Natural killer cell treated with Interleukin-12 subunit alpha and Interleukin-12 subunit beta and Interleukin-15 and Interleukin-18, amount 100 ng/mL, for 72 hours (primary cell): ENCODE data around the gene TSPAN3. TPM values are rescaled to one million over a fixed set of nuclear protein-coding genes. Genes with fewer than 3 reads are reported as not detected.

Experiments
- ATAC-seq, 2 donors: fragments of 150-1000 bp; cut with Tn5 transposase in 1 of 2; sonication (Bioruptor Pico), chemical (Tn5 transposase) in 1 of 2; 2 replicates each; pipeline ENCODE4 v1.10.0; 2021
- DNase-seq: peaks from one replicate; pipeline ENCODE4 v3.0.0; 2022; ENCODE audit warnings: low spot score
- H3K27ac Mint-ChIP-seq, 2 donors: 1 replicate in 1 of 2; 2 replicates in 1 of 2; pipeline ENCODE4 v1.8.0; 2022; ENCODE audit warnings: mixed read lengths in 2 of 2, mild to moderate bottlenecking in 1 of 2, moderate library complexity in 1 of 2
- H3K27me3 Mint-ChIP-seq, 2 donors: 1 replicate in 1 of 2; 2 replicates in 1 of 2; pipeline ENCODE4 v1.8.0; 2022; ENCODE audit warnings: mixed read lengths in 2 of 2
- H3K36me3 Mint-ChIP-seq: one replicate; pipeline ENCODE4 v1.8.0; 2022; ENCODE audit warnings: mixed read lengths
- H3K4me1 Mint-ChIP-seq, 2 donors: 1 replicate in 1 of 2; 2 replicates in 1 of 2; pipeline ENCODE4 v1.8.0; 2022; ENCODE audit warnings: low read depth in 2 of 2, mixed read lengths in 2 of 2, mild to moderate bottlenecking in 1 of 2
- H3K4me3 Mint-ChIP-seq: one replicate; pipeline ENCODE4 v1.8.0; 2022; ENCODE audit warnings: mixed read lengths
- H3K9me3 Mint-ChIP-seq: 2 replicates; pipeline ENCODE4 v1.8.0; 2022; ENCODE audit warnings: mixed read lengths
- total RNA-seq, 2 donors: library from RNA; stranded (reverse); gene quantifications; one replicate each; pipeline ENCODE4 v1.2.3, GENCODE V29; 2022

Gene TSPAN3
- total RNA-seq, 2 donors from 2014 or later = 49.3 to 54.9 TPM

GRCh38 chr15:77071305-77072223 lies 655 bp upstream of the TSPAN3 start:
- Mint-ChIP-seq H3K27ac (peak overlapping the region; percentile 8 to 83), H3K36me3 (no peaks in the 10 kb centered on the region), H3K4me3 (peak overlapping the region; percentile 74), H3K27me3 (peaks cover 0 to 3% of the 10 kb centered on the region in 2 donors), H3K4me1 (peaks cover 33 to 42% of the 10 kb centered on the region in 2 donors), H3K9me3 (no peaks in the 10 kb centered on the region)
- DNase-seq = no peak
- no peak for ATAC-seq

DNA sequence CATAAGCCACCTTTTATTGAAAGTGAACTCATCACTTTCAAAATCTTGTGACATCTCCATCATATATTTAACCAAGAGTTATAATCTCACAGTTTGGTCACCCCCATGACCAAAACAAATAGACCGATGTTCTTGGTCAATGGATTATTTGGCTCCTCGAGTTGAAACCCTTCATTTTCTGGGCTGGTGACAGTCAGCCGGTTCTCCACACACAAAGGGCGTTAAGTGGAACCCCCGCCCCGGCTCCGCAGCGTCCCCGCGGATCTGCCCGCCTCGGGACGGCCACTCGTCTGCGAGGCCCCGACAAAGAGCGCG lies 772 bp downstream of the TSPAN3 start:
- Mint-ChIP-seq H3K4me3 (peak overlapping the region; percentile 88), H3K27ac (peak overlapping the region; percentile 62 to 86), H3K27me3 (peaks cover 0 to 3% of the 10 kb centered on the region in 2 donors), H3K4me1 (peaks cover 36 to 44% of the 10 kb centered on the region in 2 donors), H3K36me3 (no peaks in the 10 kb centered on the region), H3K9me3 (no peaks in the 10 kb centered on the region)
- ATAC-seq (no peak), DNase-seq (no peak)

DNA sequence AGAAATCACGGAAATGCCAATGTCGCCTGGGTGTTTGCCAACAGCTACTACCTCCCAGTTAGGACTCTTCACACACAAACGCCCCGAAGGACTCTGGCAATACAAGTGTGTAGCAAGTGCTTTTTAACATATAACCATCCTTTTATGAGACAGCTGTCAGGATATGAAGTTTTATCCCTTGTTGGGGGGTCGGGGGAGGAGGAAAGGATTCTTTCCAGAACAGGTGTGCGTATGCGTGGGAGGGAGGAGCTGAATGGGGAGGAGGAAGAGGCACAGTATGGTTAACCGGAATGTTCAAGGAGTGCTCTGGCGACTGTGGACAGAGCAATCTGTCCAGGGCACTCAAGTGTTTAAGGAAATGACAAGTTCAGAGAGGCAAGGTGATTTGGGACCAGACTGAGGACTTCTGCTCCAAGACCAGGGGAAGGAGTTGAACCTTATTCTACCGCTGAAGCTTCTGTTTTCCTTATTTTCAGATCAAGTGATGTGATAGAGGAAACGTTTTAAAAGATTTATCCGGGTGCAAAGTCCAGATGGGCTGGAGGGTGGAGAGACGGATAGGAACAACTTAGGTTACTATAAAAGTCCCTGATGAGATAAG lies 1.3 kb downstream of the TSPAN3 start:
- DNase-seq (no peak), ATAC-seq (no peak)
- Mint-ChIP-seq H3K36me3 (no peaks in the 10 kb centered on the region), H3K27ac (peak overlapping the region; percentile 62 to 86), H3K27me3 (peaks cover 0 to 3% of the 10 kb centered on the region in 2 donors), H3K9me3 (no peaks in the 10 kb centered on the region), H3K4me3 (peak overlapping the region; percentile 88), H3K4me1 (peaks cover 39 to 50% of the 10 kb centered on the region in 2 donors)

DNA sequence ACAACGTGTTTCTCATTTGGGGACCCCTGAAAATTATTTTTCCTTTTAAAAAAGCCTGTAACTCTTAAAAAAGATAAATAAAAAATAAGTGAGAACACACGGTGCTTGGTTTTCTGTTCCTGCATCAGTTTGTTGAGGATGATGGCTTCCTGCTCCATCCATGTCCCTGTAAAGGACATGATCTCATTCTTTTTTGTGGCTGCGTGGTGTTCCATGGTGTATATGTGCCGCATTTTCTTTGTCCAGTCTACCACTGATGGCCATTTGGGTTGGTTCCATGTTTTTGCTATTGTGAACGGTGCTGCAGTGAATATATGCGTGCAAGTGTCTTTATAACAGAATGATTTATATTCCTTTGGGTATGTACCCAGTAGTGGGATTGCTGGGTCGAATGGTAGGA lies 2.3 kb downstream of the TSPAN3 start:
- Mint-ChIP-seq H3K9me3 (no peaks in the 10 kb centered on the region), H3K27me3 (no peaks in the 10 kb centered on the region), H3K4me3 (peak overlapping the region; percentile 18), H3K27ac (no peak overlapping the region), H3K36me3 (no peaks in the 10 kb centered on the region), H3K4me1 (peaks cover 42 to 53% of the 10 kb centered on the region in 2 donors)
- DNase-seq (no peak), ATAC-seq (no peak)

DNA sequence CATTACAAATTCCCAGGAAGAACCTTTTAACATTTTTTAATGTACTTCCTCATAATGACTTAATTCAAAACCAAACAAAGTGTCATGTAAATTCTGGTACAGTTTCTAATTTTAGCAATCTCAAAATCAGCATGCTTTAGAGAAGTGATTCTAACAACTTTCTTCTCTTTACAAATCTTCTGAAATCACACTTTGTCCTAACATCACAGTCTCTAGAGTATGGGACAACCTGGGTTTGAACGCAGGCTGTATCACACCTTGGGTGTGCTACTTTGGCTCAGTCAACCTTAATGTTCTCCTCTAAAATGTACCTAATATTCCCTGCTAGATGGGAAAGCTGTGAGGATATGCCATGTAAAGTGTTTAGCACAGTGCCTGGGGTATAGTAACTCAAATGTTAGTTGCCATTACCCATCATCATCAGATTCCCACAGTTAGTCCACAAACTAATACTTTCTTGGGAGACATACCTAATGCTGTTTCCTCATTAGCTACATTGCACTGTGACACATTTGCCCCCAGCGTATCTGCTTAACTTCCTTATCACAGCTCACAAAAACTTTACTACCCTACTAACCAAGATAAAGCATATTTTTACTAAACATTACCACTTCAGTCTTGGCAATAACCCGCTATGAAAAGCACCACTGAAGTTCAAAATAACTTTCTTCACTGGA lies 3.1 kb downstream of the TSPAN3 start:
- H3K36me3 Mint-ChIP-seq = no peaks in the 10 kb centered on the region
- peak overlapping the region; percentile 9 for H3K4me3 Mint-ChIP-seq
- no peak for ATAC-seq
- no peak for DNase-seq
- H3K9me3 Mint-ChIP-seq = no peaks in the 10 kb centered on the region
- peaks cover 45 to 60% of the 10 kb centered on the region in 2 donors for H3K4me1 Mint-ChIP-seq
- H3K27me3 Mint-ChIP-seq = no peaks in the 10 kb centered on the region
- H3K27ac Mint-ChIP-seq = peak overlapping the region in 1 of 2 donors; percentile 60

- no peak for ATAC-seq
- no peaks in the 10 kb centered on the region for H3K9me3 Mint-ChIP-seq
- H3K4me3 Mint-ChIP-seq = no peak overlapping the region
- no peak for DNase-seq
- no peaks in the 10 kb centered on the region for H3K36me3 Mint-ChIP-seq
- H3K4me1 Mint-ChIP-seq = peaks cover 45 to 60% of the 10 kb centered on the region in 2 donors
- H3K27me3 Mint-ChIP-seq = no peaks in the 10 kb centered on the region
- peak overlapping the region in 1 of 2 donors; percentile 60 for H3K27ac Mint-ChIP-seq
These were observed 3.8 kb downstream of the TSPAN3 start for GRCh38 chr15:77066971-77067690.

GRCh38 chr15:77064539-77065308 lies 6.2 kb downstream of the TSPAN3 start:
- no peaks in the 10 kb centered on the region for H3K27me3 Mint-ChIP-seq
- no peaks in the 10 kb centered on the region for H3K9me3 Mint-ChIP-seq
- no peaks in the 10 kb centered on the region for H3K36me3 Mint-ChIP-seq
- DNase-seq (no peak), ATAC-seq (no peak)
- no peak overlapping the region for H3K27ac Mint-ChIP-seq
- H3K4me3 Mint-ChIP-seq = no peak overlapping the region
- peaks cover 42 to 53% of the 10 kb centered on the region in 2 donors for H3K4me1 Mint-ChIP-seq

DNA sequence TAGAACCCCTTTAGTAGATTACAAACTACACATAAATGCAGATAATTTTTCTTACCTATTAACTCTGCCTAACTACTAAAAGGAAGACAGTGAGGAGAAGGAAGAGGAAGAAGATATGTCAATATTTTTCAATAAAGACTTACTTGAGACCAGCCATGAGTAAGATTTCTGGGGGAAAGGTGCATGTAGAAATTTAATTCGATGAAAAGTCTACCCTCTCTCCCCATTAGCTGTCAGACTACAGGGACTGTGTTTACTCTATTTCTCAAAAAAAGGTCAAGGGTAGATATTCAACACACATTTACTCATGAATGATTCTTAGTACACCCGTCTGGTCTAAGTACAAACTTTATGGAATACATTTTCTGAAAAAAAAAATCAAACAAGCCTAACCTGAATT lies 6.8 kb downstream of the TSPAN3 start:
- Mint-ChIP-seq H3K27me3 (no peaks in the 10 kb centered on the region), H3K4me3 (no peak overlapping the region), H3K36me3 (no peaks in the 10 kb centered on the region), H3K27ac (no peak overlapping the region), H3K9me3 (no peaks in the 10 kb centered on the region), H3K4me1 (peaks cover 38 to 50% of the 10 kb centered on the region in 2 donors)
- ATAC-seq = no peak
- no peak for DNase-seq

DNA sequence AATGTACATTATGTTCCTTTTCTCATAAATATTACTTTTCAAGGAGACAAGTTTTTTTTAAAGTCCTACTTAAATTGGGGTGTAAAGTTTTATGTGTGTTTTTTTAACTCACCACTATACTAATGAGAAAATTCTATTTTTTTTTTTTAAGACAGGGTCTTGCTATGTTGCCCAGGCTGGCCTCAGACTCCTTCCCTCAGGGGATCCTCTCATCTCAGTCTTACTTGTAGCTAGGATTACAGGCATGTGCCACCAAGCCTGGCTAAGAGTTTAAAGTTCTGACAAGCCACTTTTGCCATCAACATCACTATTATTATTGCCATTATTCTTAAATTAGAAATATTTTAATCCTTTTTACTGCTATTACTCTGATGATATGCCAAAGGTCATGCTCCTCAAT lies 7.7 kb downstream of the TSPAN3 start:
- Mint-ChIP-seq H3K27ac (no peak overlapping the region), H3K4me1 (peaks cover 41 to 50% of the 10 kb centered on the region in 2 donors), H3K36me3 (no peaks in the 10 kb centered on the region), H3K4me3 (no peak overlapping the region), H3K9me3 (no peaks in the 10 kb centered on the region), H3K27me3 (no peaks in the 10 kb centered on the region)
- DNase-seq = no peak
- no peak for ATAC-seq

GRCh38 chr15:77060546-77060945 lies 10.4 kb downstream of the TSPAN3 start:
- H3K36me3 Mint-ChIP-seq = no peaks in the 10 kb centered on the region
- no peak overlapping the region for H3K27ac Mint-ChIP-seq
- H3K9me3 Mint-ChIP-seq = no peaks in the 10 kb centered on the region
- no peak overlapping the region for H3K4me3 Mint-ChIP-seq
- no peak for DNase-seq
- H3K27me3 Mint-ChIP-seq = no peaks in the 10 kb centered on the region
- no peak for ATAC-seq
- peaks cover 42 to 52% of the 10 kb centered on the region in 2 donors for H3K4me1 Mint-ChIP-seq

- Mint-ChIP-seq H3K4me3 (no peak overlapping the region), H3K36me3 (no peaks in the 10 kb centered on the region), H3K27ac (peak overlapping the region in 1 of 2 donors; percentile 16), H3K9me3 (no peaks in the 10 kb centered on the region), H3K27me3 (no peaks in the 10 kb centered on the region), H3K4me1 (peaks cover 42 to 48% of the 10 kb centered on the region in 2 donors)
- DNase-seq (no peak), ATAC-seq (no peak)
These were observed 11.0 kb downstream of the TSPAN3 start for GRCh38 chr15:77059786-77060361.

DNA sequence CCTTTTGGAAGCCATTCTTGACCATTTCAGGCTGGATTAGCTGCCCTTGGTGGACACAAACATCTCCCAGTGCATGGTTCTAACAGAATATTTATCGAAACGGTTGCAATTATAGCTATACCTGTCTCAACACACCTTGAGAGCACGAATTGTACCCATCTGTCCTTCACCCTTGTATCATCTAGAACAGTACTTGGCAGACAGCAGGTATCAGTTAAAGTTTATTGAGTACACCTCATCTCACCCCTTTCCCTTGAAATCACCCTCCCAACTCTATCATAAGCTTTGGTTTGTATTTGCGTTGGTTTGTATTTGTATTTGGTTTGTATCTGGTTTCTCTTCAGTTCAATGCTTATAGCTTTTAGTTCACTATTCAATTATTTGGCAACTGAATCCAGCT lies 12.4 kb downstream of the TSPAN3 start:
- H3K27ac Mint-ChIP-seq = peak overlapping the region in 1 of 2 donors; percentile 49

More for the DNA sequence above, 12.4 kb downstream of the TSPAN3 start:
- no peak for DNase-seq
- Mint-ChIP-seq H3K36me3 (no peaks in the 10 kb centered on the region), H3K9me3 (no peaks in the 10 kb centered on the region), H3K4me1 (peaks cover 45 to 46% of the 10 kb centered on the region in 2 donors), H3K27me3 (no peaks in the 10 kb centered on the region), H3K4me3 (no peak overlapping the region)
- ATAC-seq = no peak
